ENCODE measurements around the gene SBF2.
"Not testable (repeated sequence)": the region's sequence is repeated elsewhere in the genome, so short reads cannot be mapped to it uniquely, and the experiment has no call there.

The SBF2 gene

GRCh38 chr11:9753021-9753420 lies 541.0 kb downstream of the SBF2 start:
- H3K4me3 ChIP-seq (ENCODE audit: low read depth, low read length), result no peak overlapping the region
- no peak for TF ChIP-seq CTCF (IDR thresholded peaks at IDR 0.05; ENCODE audit: borderline replicate concordance, insufficient read depth, low read depth, low read length)

GRCh38 chr11:9752091-9752490 lies 541.9 kb downstream of the SBF2 start:
- no peak overlapping the region for H3K4me3 ChIP-seq (ENCODE audit: low read depth, low read length)
- TF ChIP-seq CTCF (IDR thresholded peaks at IDR 0.05; ENCODE audit: borderline replicate concordance, insufficient read depth, low read depth, low read length), result no peak

- no peak for TF ChIP-seq CTCF (IDR thresholded peaks at IDR 0.05; ENCODE audit: borderline replicate concordance, insufficient read depth, low read depth, low read length)
- H3K4me3 ChIP-seq (ENCODE audit: low read depth, low read length), result no peak overlapping the region
These were observed 543.5 kb downstream of the SBF2 start for GRCh38 chr11:9750551-9750950.

GRCh38 chr11:9748361-9748970 lies 545.6 kb downstream of the SBF2 start:
- H3K4me3 ChIP-seq (ENCODE audit: low read depth, low read length), result no peak overlapping the region
- TF ChIP-seq CTCF (IDR thresholded peaks at IDR 0.05; ENCODE audit: borderline replicate concordance, insufficient read depth, low read depth, low read length), result peak; percentile 78

- H3K4me3 ChIP-seq (ENCODE audit: low read depth, low read length), result no peak overlapping the region
- TF ChIP-seq CTCF (IDR thresholded peaks at IDR 0.05; ENCODE audit: borderline replicate concordance, insufficient read depth, low read depth, low read length), result no peak
These were observed 546.2 kb downstream of the SBF2 start for GRCh38 chr11:9747828-9748227.

GRCh38 chr11:9747229-9747628 lies 546.8 kb downstream of the SBF2 start:
- no peak for TF ChIP-seq CTCF (IDR thresholded peaks at IDR 0.05; ENCODE audit: borderline replicate concordance, insufficient read depth, low read depth, low read length)
- no peak overlapping the region for H3K4me3 ChIP-seq (ENCODE audit: low read depth, low read length)

GRCh38 chr11:9745411-9746211 lies 548.4 kb downstream of the SBF2 start:
- TF ChIP-seq CTCF (IDR thresholded peaks at IDR 0.05; ENCODE audit: borderline replicate concordance, insufficient read depth, low read depth, low read length), result no peak
- H3K4me3 ChIP-seq (ENCODE audit: low read depth, low read length), result no peak overlapping the region

GRCh38 chr11:9743512-9743911 lies 550.5 kb downstream of the SBF2 start:
- H3K4me3 ChIP-seq (ENCODE audit: low read depth, low read length), result not testable (repeated sequence)
